GM23248 (cell line): ENCODE results near the gene TRAF2. TPM values are rescaled to one million over a fixed set of nuclear protein-coding genes. Genes with fewer than 3 reads are reported as not detected.

ENCODE experiments used
- DNase-seq: peaks from one replicate; pipeline ENCODE4 v3.0.0-alpha.2; 2015
- H2AFZ ChIP-seq: fragments of 200-600 bp; sonication (generic); 2 replicates; pipeline ENCODE4 v1.6.1; 2016; ENCODE audit warnings: antibody characterized with exemption
- H3F3A ChIP-seq: fragments of 200-600 bp; sonication (generic); 2 replicates; pipeline ENCODE4 v1.6.1; 2016; ENCODE audit warnings: mild to moderate bottlenecking, antibody characterized with exemption, mixed run types; ENCODE audit not compliant: insufficient read depth
- H3K27ac ChIP-seq: fragments of 200-600 bp; sonication (generic); 2 replicates; pipeline ENCODE4 v1.5.1; 2016; ENCODE audit warnings: mild to moderate bottlenecking
- H3K27me3 ChIP-seq: fragments of 200-600 bp; sonication (generic); replicated peaks from 2 replicates; pipeline ENCODE4 v1.6.1; 2016; ENCODE audit warnings: mild to moderate bottlenecking; ENCODE audit not compliant: insufficient read depth
- H3K36me3 ChIP-seq: fragments of 200-600 bp; sonication (generic); 2 replicates; pipeline ENCODE4 v1.6.1; 2016; ENCODE audit warnings: low read depth, mild to moderate bottlenecking
- H3K4me1 ChIP-seq: fragments of 200-600 bp; sonication (generic); 2 replicates; pipeline ENCODE4 v1.6.1; 2016; ENCODE audit warnings: mild to moderate bottlenecking; ENCODE audit not compliant: insufficient read depth
- H3K4me2 ChIP-seq: fragments of 200-600 bp; sonication (generic); one replicate; pipeline ENCODE4 v1.6.1; 2016; ENCODE audit warnings: mild to moderate bottlenecking; ENCODE audit not compliant: unreplicated experiment
- H3K4me3 ChIP-seq: fragments of 200-600 bp; sonication (generic); 2 replicates; pipeline ENCODE4 v1.5.1; 2016; ENCODE audit warnings: mild to moderate bottlenecking
- H3K79me2 ChIP-seq: fragments of 200-600 bp; sonication (generic); 2 replicates; pipeline ENCODE4 v1.6.1; 2016; ENCODE audit warnings: mild to moderate bottlenecking; ENCODE audit not compliant: insufficient read depth
- H3K9ac ChIP-seq: fragments of 200-600 bp; sonication (generic); 2 replicates; pipeline ENCODE4 v1.6.1; 2016; ENCODE audit warnings: mild to moderate bottlenecking
- H3K9me2 ChIP-seq: fragments of 200-600 bp; sonication (generic); 2 replicates; pipeline ENCODE4 v1.6.1; 2016; ENCODE audit warnings: mixed run types, mild to moderate bottlenecking, moderate library complexity; ENCODE audit not compliant: insufficient read depth
- H3K9me3 ChIP-seq: fragments of 200-600 bp; sonication (generic); one replicate; pipeline ENCODE4 v1.6.1; 2017; ENCODE audit warnings: low read depth
- H4K20me1 ChIP-seq: fragments of 200-600 bp; sonication (generic); 2 replicates; pipeline ENCODE4 v1.6.0; 2016; ENCODE audit not compliant: insufficient read depth
- EZH2 ChIP-seq: fragments of 200-600 bp; sonication (generic); IDR thresholded peaks from 2 replicates; pipeline ENCODE4 v1.6.1; 2018; ENCODE audit warnings: antibody characterized with exemption, mild to moderate bottlenecking; ENCODE audit not compliant: insufficient read depth, poor library complexity, severe bottlenecking
- EZH2phosphoT487 ChIP-seq: fragments of 200-600 bp; sonication (generic); IDR thresholded peaks from 2 replicates; pipeline ENCODE4 v1.6.1; 2018; ENCODE audit warnings: antibody characterized with exemption, moderate library complexity, mild to moderate bottlenecking, low read depth; ENCODE audit not compliant: insufficient read depth
- WGBS, 2 experiments: methylation state at CpG; one replicate each; pipeline ENCODE4 v1.1.6; 2015 to 2017; ENCODE audit warnings: low lambda C conversion rate in 2 of 2, low coverage in 1 of 2; ENCODE audit errors: missing lambda C conversion rate in 2 of 2; 5-methylcytosine and 5-hydroxymethylcytosine counted together
- in situ Hi-C: fragments of 300-500 bp; cut with MboI; formaldehyde crosslinking; loops from 2 replicates; pipeline ENCODE4 v1.15.0; 2020
- polyA plus RNA-seq: library from polyadenylated mRNA; unstranded; fragments of >200 nt; fragmentation: Nextera tagmentation; extraction: Ambion mirVana; gene quantifications from 2 replicates; pipeline ENCODE4 v1.2.1, GENCODE V29; 2016
- total RNA-seq: library from RNA; depleted of rRNA; stranded (reverse); fragments of >200 nt; shearing (Covaris generic); gene quantifications from 2 replicates; pipeline ENCODE4 v1.2.3, GENCODE V29; 2014

Gene TRAF2
- total and polyA plus RNA-seq, 2 experiments from 2014 or later, result 8.1 to 15.0 TPM

DNA sequence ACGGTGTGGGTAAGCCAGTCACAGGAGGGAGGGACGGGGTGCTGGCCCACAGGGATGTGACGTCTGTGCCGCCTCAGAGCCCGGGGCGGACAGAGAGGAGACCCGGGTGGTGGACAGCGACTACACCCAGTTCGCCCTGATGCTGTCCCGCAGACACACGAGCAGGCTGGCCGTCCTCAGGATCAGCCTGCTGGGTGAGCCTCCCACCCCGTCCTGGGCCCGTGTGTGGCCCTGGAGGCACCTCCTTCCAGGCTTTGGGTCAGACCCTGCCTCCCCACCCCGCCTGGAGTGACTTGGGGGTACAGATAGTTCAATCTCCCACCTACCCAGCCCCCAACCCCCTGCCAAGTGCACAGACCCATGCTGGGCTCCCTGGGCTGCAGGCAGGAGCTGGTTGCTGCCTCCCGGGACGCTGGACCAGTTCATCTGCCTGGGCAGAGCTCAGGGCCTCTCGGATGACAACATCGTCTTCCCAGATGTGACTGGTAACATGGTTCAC, 67.5 kb downstream of the TRAF2 start:
- no peaks in the 10 kb centered on the region for H4K20me1 ChIP-seq
- 54 to 59% methylated on average over 18 to 19 of the region's 19 CpGs for WGBS, 2 experiments
- no peak overlapping the region for H2AFZ ChIP-seq
- TF ChIP-seq EZH2 (no peak), EZH2phosphoT487 (no peak)
- H3F3A ChIP-seq, result no peaks in the 10 kb centered on the region
- no peak overlapping the region for H3K27ac ChIP-seq
- no peaks in the 10 kb centered on the region for H3K79me2 ChIP-seq
- no peaks in the 10 kb centered on the region for H3K36me3 ChIP-seq
- H3K4me2 ChIP-seq, result no peak overlapping the region
- no peak overlapping the region for H3K4me3 ChIP-seq
- DNase-seq, result no peak
- in situ Hi-C loops, result no loop called here
- no peaks in the 10 kb centered on the region; the same call in 1 of the 2 replicates for H3K27me3 ChIP-seq
- H3K9ac ChIP-seq, result no peak overlapping the region
- H3K9me2 ChIP-seq, result no peaks in the 10 kb centered on the region
- H3K9me3 ChIP-seq, result no peaks in the 10 kb centered on the region
- H3K4me1 ChIP-seq, result no peaks in the 10 kb centered on the region

DNA sequence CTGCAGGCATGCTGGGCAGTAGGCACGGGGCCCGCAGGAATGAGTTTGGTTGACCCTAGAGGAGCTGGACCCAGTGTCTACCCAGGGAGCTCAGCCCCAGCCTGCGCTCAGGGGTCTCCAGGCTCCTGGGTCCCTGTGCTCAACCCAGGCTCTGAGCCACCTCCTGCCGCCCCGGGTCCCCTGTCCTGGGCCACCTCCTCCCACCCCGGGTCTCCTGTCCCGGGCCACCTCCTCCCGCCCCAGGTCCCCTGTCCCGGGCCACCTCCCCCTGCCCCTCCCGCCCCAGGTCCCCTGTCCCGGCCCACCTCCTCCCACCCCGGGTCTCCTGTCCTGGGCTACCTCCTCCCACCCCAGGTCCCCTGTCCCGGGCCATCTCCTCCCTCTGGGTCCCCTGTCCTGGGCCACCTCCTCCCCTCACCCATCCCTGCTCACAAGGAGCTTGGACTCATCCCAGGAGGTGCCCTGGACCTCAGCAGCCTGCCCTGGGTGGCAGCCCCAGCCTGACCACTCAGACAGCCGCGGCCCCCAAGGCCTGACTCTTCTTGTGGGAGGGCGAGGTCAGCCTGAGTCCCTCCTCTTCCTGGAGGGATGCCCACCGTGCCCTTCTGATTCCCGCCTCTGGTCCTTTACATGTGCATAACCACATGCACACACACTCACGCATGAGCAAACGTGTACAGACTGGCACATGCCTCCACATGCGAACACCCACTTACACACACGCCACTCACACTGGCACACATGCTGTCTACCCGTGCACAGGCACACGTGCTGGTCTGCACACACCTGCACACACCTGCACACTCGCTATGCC, 68.2 kb downstream of the TRAF2 start:
- H3K4me1 ChIP-seq, result no peaks in the 10 kb centered on the region
- 60 to 62% methylated on average over 14 to 24 of the region's 25 CpGs for WGBS, 2 experiments
- no peak for TF ChIP-seq EZH2
- TF ChIP-seq EZH2phosphoT487, result no peak
- no peak overlapping the region for H3K9ac ChIP-seq
- H3K9me3 ChIP-seq, result no peaks in the 10 kb centered on the region
- no peaks in the 10 kb centered on the region for H3K36me3 ChIP-seq
- no peaks in the 10 kb centered on the region for H3K79me2 ChIP-seq
- H3K9me2 ChIP-seq, result no peaks in the 10 kb centered on the region
- no peak for DNase-seq
- H3K27ac ChIP-seq, result no peak overlapping the region
- no peaks in the 10 kb centered on the region for H3F3A ChIP-seq
- H3K4me3 ChIP-seq, result no peak overlapping the region
- no peak overlapping the region for H2AFZ ChIP-seq
- H3K27me3 ChIP-seq, result no peaks in the 10 kb centered on the region; the same call in 1 of the 2 replicates
- no peaks in the 10 kb centered on the region for H4K20me1 ChIP-seq
- no peak overlapping the region for H3K4me2 ChIP-seq
- in situ Hi-C loops, result no loop called here

DNA sequence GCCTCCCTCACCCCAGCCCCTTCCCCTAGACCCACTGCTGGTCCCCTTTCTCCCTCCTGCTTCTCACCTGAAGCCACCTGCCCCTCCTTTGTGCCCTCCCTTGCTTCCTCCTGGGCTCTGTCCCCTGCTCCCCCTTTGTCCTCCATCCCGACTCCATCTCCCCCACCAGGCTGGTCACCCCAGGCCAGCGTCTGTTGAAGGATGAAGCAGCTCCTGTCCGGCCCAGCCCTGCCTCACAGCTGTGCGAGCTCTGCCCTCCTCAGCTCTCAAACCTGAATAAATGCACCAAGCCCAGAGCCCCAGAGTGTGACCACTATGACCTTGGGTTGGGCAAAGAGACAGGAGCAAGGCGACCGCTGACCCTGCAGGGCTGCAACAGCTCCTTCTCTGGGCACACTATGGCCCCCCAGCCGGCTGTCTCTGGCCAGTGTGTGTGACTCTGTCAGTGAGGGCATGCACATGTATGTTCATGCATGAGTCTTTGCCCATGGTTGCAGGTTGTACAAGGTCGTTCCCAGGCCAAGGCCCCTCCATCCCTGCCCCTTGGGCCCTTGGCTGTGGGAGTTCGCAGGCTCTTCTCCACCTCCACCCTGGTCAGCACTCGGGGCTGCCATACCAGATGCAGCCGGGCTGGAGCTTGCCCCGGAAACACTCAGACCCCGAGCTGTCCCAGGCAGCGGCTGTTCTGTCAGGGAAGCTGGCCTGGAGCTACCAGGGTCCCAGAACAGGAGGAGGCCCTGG, 69.1 kb downstream of the TRAF2 start:
- Histone ChIP-seq H3K27me3 (no peaks in the 10 kb centered on the region; the same call in 1 of the 2 replicates), H3F3A (no peaks in the 10 kb centered on the region), H3K9me2 (no peaks in the 10 kb centered on the region), H3K79me2 (no peaks in the 10 kb centered on the region), H3K9ac (no peak overlapping the region), H3K36me3 (no peaks in the 10 kb centered on the region), H3K4me2 (no peak overlapping the region), H3K4me1 (no peaks in the 10 kb centered on the region), H3K27ac (no peak overlapping the region), H2AFZ (no peak overlapping the region), H4K20me1 (no peaks in the 10 kb centered on the region), H3K4me3 (no peak overlapping the region), H3K9me3 (no peaks in the 10 kb centered on the region)
- no peak for DNase-seq
- in situ Hi-C loops, result no loop called here
- 66 to 71% methylated on average over 14 of the region's 14 CpGs for WGBS, 2 experiments
- TF ChIP-seq EZH2phosphoT487 (no peak), EZH2 (no peak)

DNA sequence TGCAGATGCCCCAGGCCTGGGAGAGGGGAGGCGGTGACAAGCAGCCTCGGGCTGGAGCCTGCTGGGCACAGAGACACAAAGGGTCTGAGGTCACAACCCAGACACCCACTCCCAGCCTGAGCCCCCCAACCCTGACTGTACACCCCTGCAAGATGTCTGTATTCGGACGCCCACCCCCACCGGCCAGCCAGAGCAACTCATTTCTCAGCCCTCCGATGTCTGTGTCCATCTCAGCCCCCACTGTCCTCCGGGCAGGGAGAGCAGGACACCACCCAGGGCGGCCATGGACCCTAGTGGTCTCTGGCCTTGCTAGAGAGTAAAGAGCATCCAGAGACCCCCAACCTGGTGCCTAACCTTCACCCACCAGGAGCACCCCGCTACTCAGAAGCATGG, 69.6 kb downstream of the TRAF2 start:
- in situ Hi-C loops, result no loop called here
- Histone ChIP-seq H3K4me3 (no peak overlapping the region), H3K9ac (no peak overlapping the region), H3K9me2 (no peaks in the 10 kb centered on the region), H3K9me3 (no peaks in the 10 kb centered on the region), H3K4me2 (no peak overlapping the region), H3K36me3 (no peaks in the 10 kb centered on the region), H3F3A (no peaks in the 10 kb centered on the region), H3K4me1 (no peaks in the 10 kb centered on the region), H3K27ac (no peak overlapping the region), H3K27me3 (no peaks in the 10 kb centered on the region; the same call in 1 of the 2 replicates), H3K79me2 (no peaks in the 10 kb centered on the region), H4K20me1 (no peaks in the 10 kb centered on the region), H2AFZ (no peak overlapping the region)
- 71 to 76% methylated on average over 9 of the region's 9 CpGs for WGBS, 2 experiments
- no peak for TF ChIP-seq EZH2
- TF ChIP-seq EZH2phosphoT487, result no peak
- DNase-seq, result no peak
